KG1 (cell line): ENCODE results near the gene SLC30A3.

ENCODE experiments used
- DNase-seq: peaks from one replicate; lab custom pipeline; 2025; lab: John Stamatoyannopoulos, UW

Gene SLC30A3

GRCh38 chr2:27203741-27204140, 59.1 kb downstream of the SLC30A3 start:
- DNase-seq, result no peak
